Panc1 (cell line): ENCODE data around the gene ADIG. TPM values are rescaled to one million over a fixed set of nuclear protein-coding genes. Genes with fewer than 3 reads are reported as not detected.

Experiments used
- ATAC-seq: fragments of 200-7000 bp; cut with Tn5 transposase; 2 replicates; pipeline ENCODE4 v1.9.1; 2020; ENCODE audit warnings: mild to moderate bottlenecking, moderate library complexity
- BruUV-seq: library from RNA; stranded (reverse); fragments of 400-500 nt; replicated peaks from 2 replicates; lab custom pipeline; 2021; lab: Mats Ljungman, UMichigan
- CTCF ChIA-PET: fragments of 300-600 bp; sonication (Branson Sonifier 250); formaldehyde crosslinking; loops from one replicate; lab custom pipeline; 2022; ENCODE audit warnings: antibody characterized with exemption; lab: Charles Lee
- POLR2A ChIA-PET: fragments of 300-600 bp; sonication (Branson Sonifier 250); formaldehyde crosslinking; loops from one replicate; lab custom pipeline; 2022; ENCODE audit warnings: antibody characterized with exemption; lab: Charles Lee
- DNase-seq: peaks from one replicate; pipeline ENCODE4 v3.0.0-alpha.2; 2010; ENCODE audit warnings: low read depth, low spot score
- H3K27ac ChIP-seq: 2 replicates; pipeline ENCODE4 v1.5.1; 2011; ENCODE audit warnings: mild to moderate bottlenecking, low read length, inconsistent platforms
- H3K27me3 ChIP-seq: fragments of 200-500 bp; sonication (Bioruptor generic); 2 replicates; pipeline ENCODE4 v1.6.0; 2014; ENCODE audit warnings: low read length, inconsistent platforms; ENCODE audit not compliant: control insufficient read depth, insufficient read depth
- H3K36me3 ChIP-seq: fragments of 200-500 bp; sonication (Bioruptor generic); 2 replicates; pipeline ENCODE4 v1.5.1; 2014; ENCODE audit warnings: inconsistent platforms, mild to moderate bottlenecking, low read length, moderate library complexity; ENCODE audit not compliant: control insufficient read depth, insufficient read depth
- H3K4me1 ChIP-seq: 2 replicates; pipeline ENCODE4 v1.5.1; 2011; ENCODE audit warnings: inconsistent platforms, mild to moderate bottlenecking, low read length, moderate library complexity; ENCODE audit not compliant: control insufficient read depth, insufficient read depth
- H3K4me3 ChIP-seq, 2 experiments: 2 replicates each; pipeline ENCODE4 v1.5.1; 2011 to 2012; ENCODE audit warnings: low read depth in 2 of 2, low read length in 2 of 2, mild to moderate bottlenecking in 2 of 2, inconsistent platforms in 1 of 2, moderate library complexity in 1 of 2
- H3K9me3 ChIP-seq: fragments of 200-500 bp; sonication (Bioruptor generic); 2 replicates; pipeline ENCODE4 v1.5.1; 2014; ENCODE audit warnings: low read depth, mild to moderate bottlenecking, inconsistent platforms, low read length, moderate library complexity; ENCODE audit not compliant: control insufficient read depth, insufficient read depth
- POLR2AphosphoS5 ChIP-seq: IDR thresholded peaks from 2 replicates; pipeline ENCODE4 v1.6.1; 2012; ENCODE audit warnings: mild to moderate bottlenecking, low read depth, low read length, moderate library complexity
- SIN3A ChIP-seq: IDR thresholded peaks from 2 replicates; pipeline ENCODE4 v1.6.1; 2012; ENCODE audit warnings: low read depth, mild to moderate bottlenecking, low read length, moderate library complexity, borderline replicate concordance; ENCODE audit not compliant: insufficient read depth
- TCF7L2 ChIP-seq: IDR thresholded peaks from 2 replicates; pipeline ENCODE4 v1.6.1; 2011; ENCODE audit warnings: mild to moderate bottlenecking, low read depth, low read length, inconsistent platforms
- in situ Hi-C: cut with HindIII; loops from 2 replicates; pipeline ENCODE4 v1.10.0; 2016; ENCODE audit warnings: low sequenced_read_pairs, low pct_unique_long_range_greater_than_20kb
- intact Hi-C: fragments of 100-400 bp; cut with micrococcal nuclease; formaldehyde crosslinking; loops from one replicate; pipeline ENCODE4 v1.10.0; 2022; ENCODE audit not compliant: unreplicated experiment
- total RNA-seq: library from RNA; stranded (reverse); gene quantifications from one replicate; pipeline ENCODE4 v1.2.1, GENCODE V29; 2021; ENCODE audit not compliant: unreplicated experiment
- TF ChIP-seq, protein P1 (sequence below): fragments of 450-650 bp; IDR thresholded peaks from 2 replicates; pipeline ENCODE4 v1.5.1; 2017; ENCODE audit warnings: mild to moderate bottlenecking
- TF ChIP-seq, protein P2 (sequence below), 2 experiments: IDR thresholded peaks; 2 replicates each; pipeline ENCODE4 v1.6.1; 2011 to 2012; ENCODE audit warnings: low read depth in 2 of 2, control low read depth in 1 of 2, low read length in 1 of 2, mild to moderate bottlenecking in 1 of 2, moderate library complexity in 1 of 2; ENCODE audit not compliant: insufficient read depth in 1 of 2

The ADIG gene
- total RNA-seq, 1 experiment from 2014 or later, result not detected

DNA sequence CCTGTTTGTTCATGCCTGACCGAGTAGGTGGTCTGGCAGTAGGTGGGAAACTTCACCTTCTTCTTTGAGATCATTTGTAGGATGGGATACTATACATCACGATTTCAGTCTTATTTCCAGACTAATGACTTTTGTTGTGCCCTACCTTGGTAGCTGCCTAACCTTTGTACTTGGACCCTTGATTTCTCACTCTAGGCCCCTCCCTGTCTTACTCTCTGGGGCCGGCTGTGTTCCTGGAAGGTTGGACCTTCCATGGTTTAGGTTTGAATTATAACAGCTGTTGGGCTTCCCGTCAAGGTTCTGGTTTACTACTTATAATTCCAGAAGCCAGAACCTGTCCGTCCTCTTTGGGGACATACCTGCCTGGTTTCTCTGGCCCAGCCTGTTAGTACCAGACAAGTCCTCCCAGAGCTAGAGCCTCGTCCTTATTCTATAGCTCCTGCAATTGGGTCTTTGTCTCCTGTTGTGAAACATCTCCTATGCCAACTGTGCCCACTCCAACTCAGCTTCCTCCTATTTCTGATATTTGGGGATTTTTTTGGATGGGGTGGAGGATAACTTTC lies 14.9 kb upstream of the ADIG start:
- no TSS peak for BruUV-seq
- H3K4me1 ChIP-seq, result no peaks in the 10 kb centered on the region
- in situ Hi-C loops (no loop called here), intact Hi-C loops (no loop called here)
- CTCF ChIA-PET, result no interaction called here
- TF ChIP-seq, protein P1, sequence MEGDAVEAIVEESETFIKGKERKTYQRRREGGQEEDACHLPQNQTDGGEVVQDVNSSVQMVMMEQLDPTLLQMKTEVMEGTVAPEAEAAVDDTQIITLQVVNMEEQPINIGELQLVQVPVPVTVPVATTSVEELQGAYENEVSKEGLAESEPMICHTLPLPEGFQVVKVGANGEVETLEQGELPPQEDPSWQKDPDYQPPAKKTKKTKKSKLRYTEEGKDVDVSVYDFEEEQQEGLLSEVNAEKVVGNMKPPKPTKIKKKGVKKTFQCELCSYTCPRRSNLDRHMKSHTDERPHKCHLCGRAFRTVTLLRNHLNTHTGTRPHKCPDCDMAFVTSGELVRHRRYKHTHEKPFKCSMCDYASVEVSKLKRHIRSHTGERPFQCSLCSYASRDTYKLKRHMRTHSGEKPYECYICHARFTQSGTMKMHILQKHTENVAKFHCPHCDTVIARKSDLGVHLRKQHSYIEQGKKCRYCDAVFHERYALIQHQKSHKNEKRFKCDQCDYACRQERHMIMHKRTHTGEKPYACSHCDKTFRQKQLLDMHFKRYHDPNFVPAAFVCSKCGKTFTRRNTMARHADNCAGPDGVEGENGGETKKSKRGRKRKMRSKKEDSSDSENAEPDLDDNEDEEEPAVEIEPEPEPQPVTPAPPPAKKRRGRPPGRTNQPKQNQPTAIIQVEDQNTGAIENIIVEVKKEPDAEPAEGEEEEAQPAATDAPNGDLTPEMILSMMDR, result no peak
- TF ChIP-seq, protein P2, sequence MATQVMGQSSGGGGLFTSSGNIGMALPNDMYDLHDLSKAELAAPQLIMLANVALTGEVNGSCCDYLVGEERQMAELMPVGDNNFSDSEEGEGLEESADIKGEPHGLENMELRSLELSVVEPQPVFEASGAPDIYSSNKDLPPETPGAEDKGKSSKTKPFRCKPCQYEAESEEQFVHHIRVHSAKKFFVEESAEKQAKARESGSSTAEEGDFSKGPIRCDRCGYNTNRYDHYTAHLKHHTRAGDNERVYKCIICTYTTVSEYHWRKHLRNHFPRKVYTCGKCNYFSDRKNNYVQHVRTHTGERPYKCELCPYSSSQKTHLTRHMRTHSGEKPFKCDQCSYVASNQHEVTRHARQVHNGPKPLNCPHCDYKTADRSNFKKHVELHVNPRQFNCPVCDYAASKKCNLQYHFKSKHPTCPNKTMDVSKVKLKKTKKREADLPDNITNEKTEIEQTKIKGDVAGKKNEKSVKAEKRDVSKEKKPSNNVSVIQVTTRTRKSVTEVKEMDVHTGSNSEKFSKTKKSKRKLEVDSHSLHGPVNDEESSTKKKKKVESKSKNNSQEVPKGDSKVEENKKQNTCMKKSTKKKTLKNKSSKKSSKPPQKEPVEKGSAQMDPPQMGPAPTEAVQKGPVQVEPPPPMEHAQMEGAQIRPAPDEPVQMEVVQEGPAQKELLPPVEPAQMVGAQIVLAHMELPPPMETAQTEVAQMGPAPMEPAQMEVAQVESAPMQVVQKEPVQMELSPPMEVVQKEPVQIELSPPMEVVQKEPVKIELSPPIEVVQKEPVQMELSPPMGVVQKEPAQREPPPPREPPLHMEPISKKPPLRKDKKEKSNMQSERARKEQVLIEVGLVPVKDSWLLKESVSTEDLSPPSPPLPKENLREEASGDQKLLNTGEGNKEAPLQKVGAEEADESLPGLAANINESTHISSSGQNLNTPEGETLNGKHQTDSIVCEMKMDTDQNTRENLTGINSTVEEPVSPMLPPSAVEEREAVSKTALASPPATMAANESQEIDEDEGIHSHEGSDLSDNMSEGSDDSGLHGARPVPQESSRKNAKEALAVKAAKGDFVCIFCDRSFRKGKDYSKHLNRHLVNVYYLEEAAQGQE (IDR thresholded peaks at IDR 0.05; ENCODE audit: insufficient read depth in 1 of 2, low read depth in 2 of 2, low read length in 1 of 2), result no peak
- POLR2A ChIA-PET, result no interaction called here
- DNase-seq, result no peak
- H3K27ac ChIP-seq, result no peak overlapping the region
- no peaks in the 10 kb centered on the region for H3K27me3 ChIP-seq
- H3K36me3 ChIP-seq, result peaks cover 13% of the 10 kb centered on the region; the same call in 1 of the 2 replicates
- ATAC-seq, result no peak
- no peak overlapping the region for H3K4me3 ChIP-seq
- H3K9me3 ChIP-seq, result no peaks in the 10 kb centered on the region

- CTCF ChIA-PET, result no interaction called here
- DNase-seq, result no peak
- POLR2A ChIA-PET, result no interaction called here
- intact Hi-C loops (no loop called here), in situ Hi-C loops (no loop called here)
- ATAC-seq, result 0 out of 2 replicates have a peak, but pooled peaks have one; percentile 38
- no peak overlapping the region for H3K4me3 ChIP-seq
- TF ChIP-seq TCF7L2 (no peak), POLR2AphosphoS5 (no peak), SIN3A (no peak)
- TF ChIP-seq, protein P2 (IDR thresholded peaks at IDR 0.05; ENCODE audit: insufficient read depth in 1 of 2, low read depth in 2 of 2, low read length in 1 of 2), result no peak
- TF ChIP-seq, protein P1, result no peak
- H3K36me3 ChIP-seq, result peaks cover 24% of the 10 kb centered on the region
- BruUV-seq, result no TSS peak
- no peak overlapping the region for H3K27ac ChIP-seq
- no peaks in the 10 kb centered on the region for H3K9me3 ChIP-seq
- H3K4me1 ChIP-seq, result no peaks in the 10 kb centered on the region
- no peaks in the 10 kb centered on the region for H3K27me3 ChIP-seq
These were observed 11.1 kb upstream of the ADIG start for GRCh38 chr20:38569747-38570525.
